H1 (cell line): ENCODE data around the gene CAP2. TPM values are rescaled to one million over a fixed set of nuclear protein-coding genes. Genes with fewer than 3 reads are reported as not detected.

Source experiments
- ATF2 ChIP-seq: IDR thresholded peaks from 2 replicates; pipeline ENCODE4 v1.6.1; 2012; ENCODE audit warnings: low read length, inconsistent platforms
- CBX5 ChIP-seq: fragments of 300-800, 300-1000 bp; sonication (generic); IDR thresholded peaks from 2 replicates; pipeline ENCODE4 v1.7.1; 2016; ENCODE audit warnings: antibody characterized with exemption, low read length, low read depth
- RNF2 ChIP-seq: fragments of 200-900, 300-1000 bp; sonication (generic); IDR thresholded peaks from 2 replicates; pipeline ENCODE4 v1.7.1; 2016; ENCODE audit warnings: borderline replicate concordance, low read depth, mild to moderate bottlenecking, antibody characterized with exemption, low read length; ENCODE audit not compliant: poor library complexity, severe bottlenecking; ENCODE audit errors: missing control alignments
- ZNF274 ChIP-seq: IDR thresholded peaks from 2 replicates; pipeline ENCODE4 v1.7.0; 2012; ENCODE audit warnings: low read length, borderline replicate concordance; ENCODE audit errors: extremely low read depth
- polyA plus RNA-seq, 7 experiments: library from polyadenylated mRNA; depleted of rRNA in 3 of 7; stranded (reverse) in 5 of 7; unstranded in 2 of 7; fragments of >200 nt in 5 of 7; fragments of 200-250 nt in 2 of 7; gene quantifications; 1 replicate in 5 of 7; 2 replicates in 1 of 7; 4 replicates in 1 of 7; pipeline versions ENCODE4 v1.2.1 to v1.2.3, GENCODE V29; 2011 to 2013; ENCODE audit warnings: missing spikeins in 2 of 7, mixed read lengths in 2 of 7
- total RNA-seq: library from RNA; stranded (reverse); fragmentation: NEBNext Ultra II Directional; extraction: Animal tissue kit (Norgen Biotek cat#: 25700); gene quantifications from 2 replicates; pipeline ENCODE4 v1.2.1, GENCODE V29; 2021

Gene CAP2
- total and polyA plus RNA-seq, 2 of the 8 experiments (the other 6 are each of a cell fraction or from before 2014, with no cell fraction given): 7.2 to 10.0 TPM

DNA sequence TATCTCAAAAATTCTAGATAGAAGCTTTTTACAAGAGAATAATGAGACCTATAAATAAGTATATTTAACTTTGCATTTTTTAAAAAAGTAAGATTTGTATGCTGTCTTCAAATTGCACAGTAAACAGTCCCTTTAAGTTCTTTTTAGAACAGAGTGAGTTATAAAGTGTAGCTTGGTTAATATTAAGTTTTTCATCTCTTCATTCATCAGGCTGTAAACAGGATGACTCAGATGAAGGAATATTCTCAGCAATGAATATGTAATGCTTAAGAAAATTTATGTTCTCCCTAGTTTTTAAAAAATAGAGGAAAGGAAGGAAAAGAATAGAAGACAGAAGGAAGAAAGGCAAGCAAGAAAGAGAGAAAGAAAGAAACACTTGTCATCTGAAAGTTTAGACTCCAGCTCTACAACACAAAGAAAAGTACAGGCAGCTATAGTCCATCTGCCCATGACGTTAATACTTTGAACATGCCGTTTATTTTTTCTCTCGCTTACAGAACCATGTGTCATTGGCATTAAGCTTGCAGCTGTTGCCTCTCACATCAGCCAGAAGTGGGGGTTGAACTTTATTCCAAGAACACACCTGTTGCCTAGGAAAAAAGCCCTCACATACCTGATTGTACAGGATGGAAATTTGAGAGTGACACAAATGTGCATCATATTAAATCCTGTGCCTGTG is 36.1 kb downstream of the CAP2 start (continued):
- TF ChIP-seq ATF2 (no peak), CBX5 (no peak), RNF2 (no peak), ZNF274 (no peak)
